ENCODE data around the gene GNAT1. TPM values are rescaled to one million over a fixed set of nuclear protein-coding genes. Genes with fewer than 3 reads are reported as not detected.

Gene GNAT1
- total and polyA plus RNA-seq, 2 of the 13 experiments (the other 11 are each of a cell fraction or from before 2014, with no cell fraction given) = 0.15 TPM; not detected in 1

- no peak for TF ChIP-seq MAFG (CRISPR knock-in tag; IDR thresholded peaks at IDR 0.05)
- peak; percentile 54; the same call in 1 of the 2 replicates for TF ChIP-seq ZNF777 (CRISPR knock-in tag; IDR thresholded peaks at IDR 0.05)
- TF ChIP-seq, protein P1, sequence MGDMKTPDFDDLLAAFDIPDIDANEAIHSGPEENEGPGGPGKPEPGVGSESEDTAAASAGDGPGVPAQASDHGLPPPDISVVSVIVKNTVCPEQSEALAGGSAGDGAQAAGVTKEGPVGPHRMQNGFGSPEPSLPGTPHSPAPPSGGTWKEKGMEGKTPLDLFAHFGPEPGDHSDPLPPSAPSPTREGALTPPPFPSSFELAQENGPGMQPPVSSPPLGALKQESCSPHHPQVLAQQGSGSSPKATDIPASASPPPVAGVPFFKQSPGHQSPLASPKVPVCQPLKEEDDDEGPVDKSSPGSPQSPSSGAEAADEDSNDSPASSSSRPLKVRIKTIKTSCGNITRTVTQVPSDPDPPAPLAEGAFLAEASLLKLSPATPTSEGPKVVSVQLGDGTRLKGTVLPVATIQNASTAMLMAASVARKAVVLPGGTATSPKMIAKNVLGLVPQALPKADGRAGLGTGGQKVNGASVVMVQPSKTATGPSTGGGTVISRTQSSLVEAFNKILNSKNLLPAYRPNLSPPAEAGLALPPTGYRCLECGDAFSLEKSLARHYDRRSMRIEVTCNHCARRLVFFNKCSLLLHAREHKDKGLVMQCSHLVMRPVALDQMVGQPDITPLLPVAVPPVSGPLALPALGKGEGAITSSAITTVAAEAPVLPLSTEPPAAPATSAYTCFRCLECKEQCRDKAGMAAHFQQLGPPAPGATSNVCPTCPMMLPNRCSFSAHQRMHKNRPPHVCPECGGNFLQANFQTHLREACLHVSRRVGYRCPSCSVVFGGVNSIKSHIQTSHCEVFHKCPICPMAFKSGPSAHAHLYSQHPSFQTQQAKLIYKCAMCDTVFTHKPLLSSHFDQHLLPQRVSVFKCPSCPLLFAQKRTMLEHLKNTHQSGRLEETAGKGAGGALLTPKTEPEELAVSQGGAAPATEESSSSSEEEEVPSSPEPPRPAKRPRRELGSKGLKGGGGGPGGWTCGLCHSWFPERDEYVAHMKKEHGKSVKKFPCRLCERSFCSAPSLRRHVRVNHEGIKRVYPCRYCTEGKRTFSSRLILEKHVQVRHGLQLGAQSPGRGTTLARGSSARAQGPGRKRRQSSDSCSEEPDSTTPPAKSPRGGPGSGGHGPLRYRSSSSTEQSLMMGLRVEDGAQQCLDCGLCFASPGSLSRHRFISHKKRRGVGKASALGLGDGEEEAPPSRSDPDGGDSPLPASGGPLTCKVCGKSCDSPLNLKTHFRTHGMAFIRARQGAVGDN (CRISPR knock-in tag; IDR thresholded peaks at IDR 0.05) = peak; percentile 55
- no peak for TF ChIP-seq ZNF776 (CRISPR knock-in tag; IDR thresholded peaks at IDR 0.05)
- TF ChIP-seq MAF1 (CRISPR knock-in tag; IDR thresholded peaks at IDR 0.05; ENCODE audit: borderline replicate concordance) = no peak
- TF ChIP-seq RBM22 (optimal IDR thresholded peaks at IDR 0.05; ENCODE audit: low read length) = no peak
- TF ChIP-seq PAF1 (CRISPR knock-in tag; IDR thresholded peaks at IDR 0.05) = no peak
- no peak for TF ChIP-seq RBAK (CRISPR knock-in tag; IDR thresholded peaks at IDR 0.05)
- no peak for TF ChIP-seq ZNF331 (CRISPR knock-in tag; IDR thresholded peaks at IDR 0.05)
- TF ChIP-seq YY1 (IDR thresholded peaks at IDR 0.05; ENCODE audit: insufficient read depth, insufficient replicate concordance, low read depth, low read length) = peak; percentile 19
- TF ChIP-seq TBX3 (IDR thresholded peaks at IDR 0.05; ENCODE audit: borderline replicate concordance) = no peak
- TF ChIP-seq BORCS8-MEF2B (CRISPR knock-in tag; IDR thresholded peaks at IDR 0.05) = no peak
- no peak for TF ChIP-seq MXI1 (IDR thresholded peaks at IDR 0.05; ENCODE audit: borderline replicate concordance, low read depth, low read length)
- TF ChIP-seq ZNF263 (CRISPR knock-in tag; IDR thresholded peaks at IDR 0.05) = no peak
- TF ChIP-seq ZEB1 (IDR thresholded peaks at IDR 0.05; ENCODE audit: insufficient replicate concordance, low read depth) = peak; percentile 28
- TF ChIP-seq, protein P2, sequence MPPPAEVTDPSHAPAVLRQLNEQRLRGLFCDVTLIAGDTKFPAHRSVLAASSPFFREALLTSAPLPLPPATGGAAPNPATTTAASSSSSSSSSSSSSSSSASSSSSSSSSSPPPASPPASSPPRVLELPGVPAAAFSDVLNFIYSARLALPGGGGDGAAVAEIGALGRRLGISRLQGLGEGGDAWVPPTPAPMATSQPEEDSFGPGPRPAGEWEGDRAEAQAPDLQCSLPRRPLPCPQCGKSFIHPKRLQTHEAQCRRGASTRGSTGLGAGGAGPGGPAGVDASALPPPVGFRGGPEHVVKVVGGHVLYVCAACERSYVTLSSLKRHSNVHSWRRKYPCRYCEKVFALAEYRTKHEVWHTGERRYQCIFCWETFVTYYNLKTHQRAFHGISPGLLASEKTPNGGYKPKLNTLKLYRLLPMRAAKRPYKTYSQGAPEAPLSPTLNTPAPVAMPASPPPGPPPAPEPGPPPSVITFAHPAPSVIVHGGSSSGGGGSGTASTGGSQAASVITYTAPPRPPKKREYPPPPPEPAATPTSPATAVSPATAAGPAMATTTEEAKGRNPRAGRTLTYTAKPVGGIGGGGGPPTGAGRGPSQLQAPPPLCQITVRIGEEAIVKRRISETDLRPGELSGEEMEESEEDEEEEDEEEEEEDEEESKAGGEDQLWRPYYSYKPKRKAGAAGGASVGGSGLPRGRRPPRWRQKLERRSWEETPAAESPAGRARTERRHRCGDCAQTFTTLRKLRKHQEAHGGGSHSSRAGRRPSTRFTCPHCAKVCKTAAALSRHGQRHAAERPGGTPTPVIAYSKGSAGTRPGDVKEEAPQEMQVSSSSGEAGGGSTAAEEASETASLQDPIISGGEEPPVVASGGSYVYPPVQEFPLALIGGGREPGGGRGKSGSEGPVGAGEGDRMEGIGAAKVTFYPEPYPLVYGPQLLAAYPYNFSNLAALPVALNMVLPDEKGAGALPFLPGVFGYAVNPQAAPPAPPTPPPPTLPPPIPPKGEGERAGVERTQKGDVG (CRISPR knock-in tag; IDR thresholded peaks at IDR 0.05; ENCODE audit: borderline replicate concordance) = no peak
- TF ChIP-seq CCDC6 (CRISPR knock-in tag; IDR thresholded peaks at IDR 0.05) = no peak
- TF ChIP-seq, protein P3, sequence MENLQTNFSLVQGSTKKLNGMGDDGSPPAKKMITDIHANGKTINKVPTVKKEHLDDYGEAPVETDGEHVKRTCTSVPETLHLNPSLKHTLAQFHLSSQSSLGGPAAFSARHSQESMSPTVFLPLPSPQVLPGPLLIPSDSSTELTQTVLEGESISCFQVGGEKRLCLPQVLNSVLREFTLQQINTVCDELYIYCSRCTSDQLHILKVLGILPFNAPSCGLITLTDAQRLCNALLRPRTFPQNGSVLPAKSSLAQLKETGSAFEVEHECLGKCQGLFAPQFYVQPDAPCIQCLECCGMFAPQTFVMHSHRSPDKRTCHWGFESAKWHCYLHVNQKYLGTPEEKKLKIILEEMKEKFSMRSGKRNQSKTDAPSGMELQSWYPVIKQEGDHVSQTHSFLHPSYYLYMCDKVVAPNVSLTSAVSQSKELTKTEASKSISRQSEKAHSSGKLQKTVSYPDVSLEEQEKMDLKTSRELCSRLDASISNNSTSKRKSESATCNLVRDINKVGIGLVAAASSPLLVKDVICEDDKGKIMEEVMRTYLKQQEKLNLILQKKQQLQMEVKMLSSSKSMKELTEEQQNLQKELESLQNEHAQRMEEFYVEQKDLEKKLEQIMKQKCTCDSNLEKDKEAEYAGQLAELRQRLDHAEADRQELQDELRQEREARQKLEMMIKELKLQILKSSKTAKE (CRISPR knock-in tag; IDR thresholded peaks at IDR 0.05; ENCODE audit: borderline replicate concordance) = no peak; the same call in 1 of the 2 replicates
- TF ChIP-seq MLLT10 (CRISPR knock-in tag; IDR thresholded peaks at IDR 0.05) = no peak
- TF ChIP-seq TARDBP (CRISPR knock-in tag; IDR thresholded peaks at IDR 0.05) = no peak
- TF ChIP-seq WIZ (CRISPR knock-in tag; IDR thresholded peaks at IDR 0.05) = no peak
- peak; percentile 91 for TF ChIP-seq RAD21 (CRISPR knock-in tag; IDR thresholded peaks at IDR 0.05)
- TF ChIP-seq ZNF12 (CRISPR knock-in tag; IDR thresholded peaks at IDR 0.05) = no peak
- no peak for TF ChIP-seq NR2C2 (CRISPR knock-in tag; IDR thresholded peaks at IDR 0.05; ENCODE audit: borderline replicate concordance)
Observed at GRCh38 chr3:50154476-50154839, 37.0 kb upstream of the GNAT1 start (continued).

All from HepG2 (cell line).